ENCODE data around the gene SLC26A4. TPM values are rescaled to one million over a fixed set of nuclear protein-coding genes. Genes with fewer than 3 reads are reported as not detected.
A peak's percentile ranks its signal among the peaks of the same experiment; 100 is the strongest.

The SLC26A4 gene
- total RNA-seq, 1 experiment from 2014 or later = 0.19 TPM

DNA sequence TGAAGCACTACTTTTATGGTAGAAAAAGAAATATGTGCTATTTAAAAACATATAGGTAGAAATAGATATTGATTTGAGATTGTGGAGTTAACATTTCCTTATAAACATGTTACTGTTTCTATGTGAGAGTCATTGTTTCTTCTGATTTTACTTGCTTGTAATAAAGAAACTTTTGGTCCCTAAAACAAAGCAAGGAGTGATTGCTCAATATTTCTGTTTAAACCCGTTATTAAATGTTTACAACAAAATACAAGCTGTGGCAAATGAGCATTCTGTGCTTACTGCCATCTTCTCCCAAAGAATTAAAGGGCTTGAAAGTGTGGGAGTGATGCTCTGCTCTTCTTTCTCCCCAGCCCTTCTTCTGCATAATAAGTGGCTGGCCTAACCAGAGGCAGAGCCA is 60.7 kb downstream of the SLC26A4 start:
- Histone ChIP-seq H3K9me2 (replicated peaks; ENCODE audit: insufficient read depth, low read length) (no peaks in the 10 kb centered on the region), H3K27ac (ENCODE audit: low read length) (no peak overlapping the region), H3K27me3 (ENCODE audit: low read length) (no peaks in the 10 kb centered on the region), H3K36me3 (ENCODE audit: insufficient read depth, low read length) (no peaks in the 10 kb centered on the region), H3K79me2 (ENCODE audit: low read length) (no peaks in the 10 kb centered on the region), H4K20me1 (ENCODE audit: insufficient read depth, low read depth, low read length) (no peaks in the 10 kb centered on the region), H3K9ac (ENCODE audit: low read length) (no peak overlapping the region), H3K9me3 (ENCODE audit: low read length) (no peaks in the 10 kb centered on the region), H3K4me2 (ENCODE audit: low read depth, low read length, poor library complexity, severe bottlenecking) (no peak overlapping the region), H3K4me1 (ENCODE audit: low read length) (no peaks in the 10 kb centered on the region), H2AFZ (ENCODE audit: low read length) (no peak overlapping the region), H3K4me3 (ENCODE audit: low read length) (no peak overlapping the region)
- DNase-seq = no peak

DNA sequence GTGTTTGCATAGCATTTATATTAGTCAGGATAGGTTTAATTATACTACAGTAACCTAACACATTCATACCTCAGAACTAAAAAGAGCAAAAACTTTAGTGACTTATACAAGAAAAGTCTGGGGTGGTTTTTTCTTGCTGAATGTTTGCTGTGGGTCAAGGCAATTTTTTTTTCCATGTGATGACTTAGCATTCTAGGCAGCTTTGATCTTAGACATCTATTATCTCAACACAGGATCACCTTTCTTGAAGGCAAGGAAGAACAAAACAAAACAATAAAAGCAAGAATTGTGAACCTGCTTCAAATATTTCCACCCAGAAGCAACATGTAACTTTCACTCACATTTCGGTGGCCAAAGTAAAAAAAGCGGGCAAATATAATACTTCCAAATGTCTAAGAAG is 62.6 kb downstream of the SLC26A4 start:
- Histone ChIP-seq H3K4me1 (ENCODE audit: low read length) (no peaks in the 10 kb centered on the region), H3K9me2 (replicated peaks; ENCODE audit: insufficient read depth, low read length) (no peaks in the 10 kb centered on the region), H3K27ac (ENCODE audit: low read length) (no peak overlapping the region), H2AFZ (ENCODE audit: low read length) (no peak overlapping the region), H3K36me3 (ENCODE audit: insufficient read depth, low read length) (no peaks in the 10 kb centered on the region), H3K27me3 (ENCODE audit: low read length) (no peaks in the 10 kb centered on the region), H3K9ac (ENCODE audit: low read length) (no peak overlapping the region), H4K20me1 (ENCODE audit: insufficient read depth, low read depth, low read length) (no peaks in the 10 kb centered on the region), H3K4me2 (ENCODE audit: low read depth, low read length, poor library complexity, severe bottlenecking) (no peak overlapping the region), H3K9me3 (ENCODE audit: low read length) (no peaks in the 10 kb centered on the region), H3K79me2 (ENCODE audit: low read length) (no peaks in the 10 kb centered on the region), H3K4me3 (ENCODE audit: low read length) (no peak overlapping the region)
- no peak for DNase-seq

GRCh38 chr7:107725138-107725740 is 64.6 kb downstream of the SLC26A4 start:
- no peaks in the 10 kb centered on the region for H3K9me2 ChIP-seq (replicated peaks; ENCODE audit: insufficient read depth, low read length)
- no peak overlapping the region for H3K9ac ChIP-seq (ENCODE audit: low read length)
- no peak overlapping the region for H3K4me2 ChIP-seq (ENCODE audit: low read depth, low read length, poor library complexity, severe bottlenecking)
- no peaks in the 10 kb centered on the region for H3K27me3 ChIP-seq (ENCODE audit: low read length)
- H3K4me1 ChIP-seq (ENCODE audit: low read length) = no peaks in the 10 kb centered on the region
- H3K4me3 ChIP-seq (ENCODE audit: low read length) = no peak overlapping the region
- H2AFZ ChIP-seq (ENCODE audit: low read length) = no peak overlapping the region
- DNase-seq = peak; percentile 84
- H4K20me1 ChIP-seq (ENCODE audit: insufficient read depth, low read depth, low read length) = no peaks in the 10 kb centered on the region
- H3K79me2 ChIP-seq (ENCODE audit: low read length) = no peaks in the 10 kb centered on the region
- H3K27ac ChIP-seq (ENCODE audit: low read length) = no peak overlapping the region
- H3K9me3 ChIP-seq (ENCODE audit: low read length) = no peaks in the 10 kb centered on the region
- no peaks in the 10 kb centered on the region for H3K36me3 ChIP-seq (ENCODE audit: insufficient read depth, low read length)

- no peak for DNase-seq
- no peaks in the 10 kb centered on the region for H3K36me3 ChIP-seq (ENCODE audit: insufficient read depth, low read length)
- H3K79me2 ChIP-seq (ENCODE audit: low read length) = no peaks in the 10 kb centered on the region
- H3K4me1 ChIP-seq (ENCODE audit: low read length) = no peaks in the 10 kb centered on the region
- no peak overlapping the region for H2AFZ ChIP-seq (ENCODE audit: low read length)
- H3K4me2 ChIP-seq (ENCODE audit: low read depth, low read length, poor library complexity, severe bottlenecking) = no peak overlapping the region
- H3K9ac ChIP-seq (ENCODE audit: low read length) = no peak overlapping the region
- H3K27me3 ChIP-seq (ENCODE audit: low read length) = no peaks in the 10 kb centered on the region
- no peaks in the 10 kb centered on the region for H4K20me1 ChIP-seq (ENCODE audit: insufficient read depth, low read depth, low read length)
- no peaks in the 10 kb centered on the region for H3K9me3 ChIP-seq (ENCODE audit: low read length)
- H3K9me2 ChIP-seq (replicated peaks; ENCODE audit: insufficient read depth, low read length) = no peaks in the 10 kb centered on the region
- no peak overlapping the region for H3K27ac ChIP-seq (ENCODE audit: low read length)
- H3K4me3 ChIP-seq (ENCODE audit: low read length) = no peak overlapping the region
Measured at GRCh38 chr7:107726356-107727130, 65.9 kb downstream of the SLC26A4 start.

- Histone ChIP-seq H3K9me2 (replicated peaks; ENCODE audit: insufficient read depth, low read length) (no peaks in the 10 kb centered on the region), H4K20me1 (ENCODE audit: insufficient read depth, low read depth, low read length) (no peaks in the 10 kb centered on the region), H3K27me3 (ENCODE audit: low read length) (no peaks in the 10 kb centered on the region), H2AFZ (ENCODE audit: low read length) (no peak overlapping the region), H3K4me3 (ENCODE audit: low read length) (no peak overlapping the region), H3K79me2 (ENCODE audit: low read length) (no peaks in the 10 kb centered on the region), H3K36me3 (ENCODE audit: insufficient read depth, low read length) (no peaks in the 10 kb centered on the region), H3K27ac (ENCODE audit: low read length) (no peak overlapping the region), H3K9me3 (ENCODE audit: low read length) (no peaks in the 10 kb centered on the region), H3K4me1 (ENCODE audit: low read length) (no peaks in the 10 kb centered on the region), H3K9ac (ENCODE audit: low read length) (no peak overlapping the region), H3K4me2 (ENCODE audit: low read depth, low read length, poor library complexity, severe bottlenecking) (no peak overlapping the region)
- DNase-seq = no peak
Measured at GRCh38 chr7:107728276-107728675, 67.6 kb downstream of the SLC26A4 start.

- peaks cover 41% of the 10 kb centered on the region for H3K4me1 ChIP-seq (ENCODE audit: low read length)
- H3K9ac ChIP-seq (ENCODE audit: low read length) = peak overlapping the region; percentile 90
- peaks cover 31% of the 10 kb centered on the region; the same call in 1 of the 2 replicates for H4K20me1 ChIP-seq (ENCODE audit: insufficient read depth, low read depth, low read length)
- no peaks in the 10 kb centered on the region; the same call in 1 of the 2 replicates for H3K9me2 ChIP-seq (replicated peaks; ENCODE audit: insufficient read depth, low read length)
- peaks cover 10% of the 10 kb centered on the region; the same call in 1 of the 2 replicates for H3K36me3 ChIP-seq (ENCODE audit: insufficient read depth, low read length)
- H3K4me2 ChIP-seq (ENCODE audit: low read depth, low read length, poor library complexity, severe bottlenecking) = peak overlapping the region; percentile 76
- no peak for DNase-seq
- H3K27me3 ChIP-seq (ENCODE audit: low read length) = no peaks in the 10 kb centered on the region
- peaks cover 40% of the 10 kb centered on the region for H3K79me2 ChIP-seq (ENCODE audit: low read length)
- H2AFZ ChIP-seq (ENCODE audit: low read length) = peak overlapping the region; percentile 80
- H3K9me3 ChIP-seq (ENCODE audit: low read length) = no peaks in the 10 kb centered on the region
- peak overlapping the region; percentile 91 for H3K4me3 ChIP-seq (ENCODE audit: low read length)
- peak overlapping the region; percentile 95 for H3K27ac ChIP-seq (ENCODE audit: low read length)
Measured at GRCh38 chr7:107742678-107743566, 82.3 kb downstream of the SLC26A4 start.

- Histone ChIP-seq H3K9me3 (ENCODE audit: low read length) (no peaks in the 10 kb centered on the region), H3K79me2 (ENCODE audit: low read length) (peaks cover 48% of the 10 kb centered on the region), H4K20me1 (ENCODE audit: insufficient read depth, low read depth, low read length) (peaks cover 31% of the 10 kb centered on the region; the same call in 1 of the 2 replicates), H3K9ac (ENCODE audit: low read length) (peak within 1 kb of the TSS; percentile 90), H3K4me1 (ENCODE audit: low read length) (peaks cover 41% of the 10 kb centered on the region), H3K27ac (ENCODE audit: low read length) (peak within 1 kb of the TSS; percentile 95), H3K9me2 (replicated peaks; ENCODE audit: insufficient read depth, low read length) (no peaks in the 10 kb centered on the region; the same call in 1 of the 2 replicates), H3K36me3 (ENCODE audit: insufficient read depth, low read length) (peaks cover 17% of the 10 kb centered on the region; the same call in 1 of the 2 replicates), H2AFZ (ENCODE audit: low read length) (peak within 1 kb of the TSS; percentile 93), H3K4me2 (ENCODE audit: low read depth, low read length, poor library complexity, severe bottlenecking) (peak within 1 kb of the TSS; percentile 76), H3K27me3 (ENCODE audit: low read length) (no peaks in the 10 kb centered on the region), H3K4me3 (ENCODE audit: low read length) (peak within 1 kb of the TSS; percentile 91)
- peak; percentile 98 for DNase-seq
Measured at GRCh38 chr7:107743567-107744344, 83.1 kb downstream of the SLC26A4 start, which contains the start of gene CBLL1. Gene CBLL1, plus strand, starts transcription at chr7:107744142. Its CDS starts 22 bp downstream, at chr7:107744164.
